Limb (tissue), 2 donors: ENCODE data around the gene DOK5.

Experiments used
- DNase-seq, 2 donors: peaks; one replicate each; pipeline ENCODE4 v3.0.0-alpha.2; 2016; ENCODE audit errors: extremely low spot score in 2 of 2

The DOK5 gene

DNA sequence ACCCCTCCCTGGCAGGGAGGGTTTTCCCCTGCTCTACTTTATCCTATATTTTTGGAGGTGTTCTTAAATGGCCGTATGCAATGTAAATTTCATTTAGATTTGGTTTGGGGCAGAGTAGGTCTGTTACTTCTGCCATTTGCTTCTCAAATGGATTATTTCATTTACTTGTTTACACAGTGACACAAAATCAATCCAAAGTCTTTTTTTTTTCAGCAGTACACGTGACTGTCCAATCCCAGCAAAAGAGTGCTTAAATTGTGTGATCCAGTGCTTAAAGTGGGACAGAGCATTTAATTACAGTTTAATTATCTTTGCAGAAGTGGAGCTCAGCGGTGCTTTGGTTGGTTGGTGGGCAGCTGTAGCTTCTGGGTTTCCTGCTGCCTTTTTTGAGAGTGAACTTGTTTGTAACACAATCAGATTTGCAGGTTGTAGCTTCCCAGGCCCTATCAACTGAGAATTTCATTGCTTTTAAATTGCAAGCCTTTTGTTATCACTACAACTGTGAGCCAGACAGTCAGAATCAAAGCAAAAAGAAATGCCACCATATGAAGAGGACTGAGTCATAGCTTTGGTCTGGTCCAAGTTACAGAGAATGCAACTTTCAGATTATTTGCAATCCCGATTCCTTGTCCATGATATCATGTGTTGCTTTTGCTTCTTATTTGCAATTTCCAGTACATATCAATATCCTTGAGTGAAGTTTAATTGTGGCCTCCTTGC is 216.9 kb downstream of the DOK5 start:
- DNase-seq: no peak

GRCh38 chr20:54694516-54694915 is 219.1 kb downstream of the DOK5 start:
- DNase-seq: no peak

DNA sequence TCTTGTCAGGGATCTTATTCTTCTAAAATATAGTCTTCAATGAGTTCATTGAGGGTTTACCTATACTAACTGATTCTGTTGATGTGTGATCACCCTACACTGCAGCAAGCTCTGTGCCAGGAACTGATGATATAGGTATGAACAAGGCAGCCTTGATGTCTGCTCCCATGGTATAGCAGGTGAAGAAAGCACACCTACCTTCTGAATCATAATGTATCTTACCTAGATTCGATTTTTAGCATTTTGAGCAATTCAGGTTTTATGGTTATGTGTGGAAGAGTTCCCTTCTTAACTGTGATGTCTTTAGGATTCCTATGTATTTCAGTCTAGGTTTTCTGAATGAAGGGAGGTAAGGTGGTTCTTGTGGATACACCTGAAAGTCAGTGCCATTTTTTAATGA is 223.0 kb downstream of the DOK5 start:
- no peak for DNase-seq
